ENCODE data around the gene CNTNAP2. TPM values are rescaled to one million over a fixed set of nuclear protein-coding genes. Genes with fewer than 3 reads are reported as not detected.

CNTNAP2 gene
- polyA plus RNA-seq (2013, experiment 1 of 2; ENCODE audit: insufficient read length): 1.4 TPM
- polyA plus RNA-seq (2013, experiment 2 of 2; ENCODE audit: insufficient read length): 1.4 TPM

- peak; percentile 78 for DNase-seq
Measured at GRCh38 chr7:146116521-146117222, at the start of gene CNTNAP2. Gene CNTNAP2 (plus strand): TSS chr7:146116801. CDS start chr7:146116877, 76 bp downstream.

GRCh38 chr7:146067880-146068279, 48.7 kb upstream of the CNTNAP2 start:
- DNase-seq: no peak

- DNase-seq: no peak
Measured at GRCh38 chr7:146074195-146074765, 42.3 kb upstream of the CNTNAP2 start.

- no peak for DNase-seq
Measured at GRCh38 chr7:146076344-146076743, 40.3 kb upstream of the CNTNAP2 start.

- no peak for DNase-seq
Measured at GRCh38 chr7:146084086-146084485, 32.5 kb upstream of the CNTNAP2 start.

GRCh38 chr7:146090023-146090645, 26.5 kb upstream of the CNTNAP2 start:
- DNase-seq: peak; percentile 20

- DNase-seq: no peak
Measured at GRCh38 chr7:146094356-146094755, 22.2 kb upstream of the CNTNAP2 start.

- DNase-seq: no peak
Measured at GRCh38 chr7:146096994-146097393, 19.6 kb upstream of the CNTNAP2 start.

GRCh38 chr7:146106319-146106718, 10.3 kb upstream of the CNTNAP2 start:
- DNase-seq: no peak

- DNase-seq: no peak
Measured at GRCh38 chr7:146112755-146113154, 3.8 kb upstream of the CNTNAP2 start.

GRCh38 chr7:146115548-146115850, 1.1 kb upstream of the CNTNAP2 start:
- DNase-seq: no peak

GRCh38 chr7:146115851-146116520, 615 bp upstream of the CNTNAP2 start:
- DNase-seq: peak; percentile 76

GRCh38 chr7:146117576-146117975, 975 bp downstream of the CNTNAP2 start:
- no peak for DNase-seq

GRCh38 chr7:146119002-146119401, 2.4 kb downstream of the CNTNAP2 start:
- DNase-seq: no peak

- DNase-seq: no peak
Measured at GRCh38 chr7:146123715-146124114, 7.1 kb downstream of the CNTNAP2 start.

- DNase-seq: no peak
Measured at GRCh38 chr7:146126767-146127509, 10.3 kb downstream of the CNTNAP2 start.

- no peak for DNase-seq
Measured at GRCh38 chr7:146129296-146129695, 12.7 kb downstream of the CNTNAP2 start.

- DNase-seq: no peak
Measured at GRCh38 chr7:146129997-146130396, 13.4 kb downstream of the CNTNAP2 start.

- DNase-seq: no peak
Measured at GRCh38 chr7:146131701-146132100, 15.1 kb downstream of the CNTNAP2 start.

- DNase-seq: no peak
Measured at GRCh38 chr7:146136357-146136875, 19.8 kb downstream of the CNTNAP2 start.

GRCh38 chr7:146138926-146139325, 22.3 kb downstream of the CNTNAP2 start:
- no peak for DNase-seq

GRCh38 chr7:146146831-146147486, 30.4 kb downstream of the CNTNAP2 start:
- DNase-seq: peak; percentile 90
